GM18498 (cell line): ENCODE results near the gene HLA-G.

ENCODE experiments used
- ATAC-seq: cut with Tn5 transposase; IDR thresholded peaks from one replicate; pipeline ENCODE4 v1.9.1; 2021; ENCODE audit warnings: mild to moderate bottlenecking, moderate library complexity; ENCODE audit not compliant: unreplicated experiment

Gene HLA-G

GRCh38 chr6:29815118-29815750 lies 12.4 kb upstream of the HLA-G start:
- no peak for ATAC-seq

- ATAC-seq = no peak
These were observed 11.6 kb upstream of the HLA-G start for GRCh38 chr6:29816030-29816429.

GRCh38 chr6:29818892-29819291 lies 8.7 kb upstream of the HLA-G start:
- ATAC-seq = no peak

- ATAC-seq = no peak
These were observed 3.5 kb upstream of the HLA-G start for GRCh38 chr6:29824144-29824543.

GRCh38 chr6:29825848-29826247 lies 1.8 kb upstream of the HLA-G start:
- ATAC-seq = no peak

- ATAC-seq = no peak
These were observed 1.4 kb upstream of the HLA-G start for GRCh38 chr6:29826271-29826670.

GRCh38 chr6:29828471-29828797 lies 809 bp downstream of the HLA-G start:
- ATAC-seq = no peak

- no peak for ATAC-seq
These were observed 2.1 kb downstream of the HLA-G start for GRCh38 chr6:29829766-29830165.

- no peak for ATAC-seq
These were observed 2.8 kb downstream of the HLA-G start for GRCh38 chr6:29830409-29830808.

- ATAC-seq = no peak
These were observed 4.2 kb downstream of the HLA-G start for GRCh38 chr6:29831776-29832175.

GRCh38 chr6:29834564-29835436 lies 7.2 kb downstream of the HLA-G start:
- no peak for ATAC-seq

GRCh38 chr6:29839917-29840316 lies 12.3 kb downstream of the HLA-G start:
- no peak for ATAC-seq

- ATAC-seq = no peak
These were observed 13.4 kb downstream of the HLA-G start for GRCh38 chr6:29841030-29841429.

- ATAC-seq = no peak
These were observed 17.9 kb downstream of the HLA-G start for GRCh38 chr6:29845405-29846006.

GRCh38 chr6:29847871-29848630 lies 20.4 kb downstream of the HLA-G start:
- ATAC-seq = no peak

- ATAC-seq = no peak
These were observed 22.5 kb downstream of the HLA-G start for GRCh38 chr6:29850011-29850553.

- no peak for ATAC-seq
These were observed 23.6 kb downstream of the HLA-G start for GRCh38 chr6:29851190-29851589.

GRCh38 chr6:29853245-29853644 lies 25.6 kb downstream of the HLA-G start:
- ATAC-seq = no peak

GRCh38 chr6:29858006-29858405 lies 30.4 kb downstream of the HLA-G start:
- ATAC-seq = no peak

- no peak for ATAC-seq
These were observed 34.1 kb downstream of the HLA-G start for GRCh38 chr6:29861521-29862255.
